Activated B cell treated with CpG ODN at 0.5 μM for 24 hours (primary cell): ENCODE data around the gene EIF2B4. TPM values are rescaled to one million over a fixed set of nuclear protein-coding genes. Genes with fewer than 3 reads are reported as not detected.

ENCODE experiments used
- ATAC-seq: fragments of 200-7000 bp; cut with Tn5 transposase; one replicate; pipeline ENCODE4 v1.10.0; 2021; ENCODE audit warnings: low read depth, mild to moderate bottlenecking, moderate library complexity
- CTCF ChIA-PET: fragments of 350-600 bp; sonication (Branson Sonifier 250); formaldehyde crosslinking; loops from one replicate; lab custom pipeline; 2021; ENCODE audit warnings: antibody characterized with exemption; lab: Charles Lee
- POLR2A ChIA-PET: fragments of 350-600 bp; sonication (Branson Sonifier 250); formaldehyde crosslinking; loops from one replicate; lab custom pipeline; 2021; ENCODE audit warnings: antibody characterized with exemption; lab: Charles Lee
- DNase-seq: peaks from one replicate; pipeline ENCODE4 v3.0.0; 2022
- H3K27ac Mint-ChIP-seq: one replicate; pipeline ENCODE4 v1.8.0; 2020; ENCODE audit warnings: mixed read lengths
- H3K27me3 Mint-ChIP-seq: one replicate; pipeline ENCODE4 v1.8.0; 2021; ENCODE audit warnings: mixed read lengths
- H3K36me3 Mint-ChIP-seq: one replicate; pipeline ENCODE4 v1.8.0; 2021; ENCODE audit warnings: low read depth, mixed read lengths
- H3K4me1 Mint-ChIP-seq: one replicate; pipeline ENCODE4 v1.8.0; 2021; ENCODE audit warnings: mixed read lengths
- H3K4me3 Mint-ChIP-seq: one replicate; pipeline ENCODE4 v1.8.0; 2020; ENCODE audit warnings: mild to moderate bottlenecking, mixed read lengths
- H3K9me3 Mint-ChIP-seq: one replicate; pipeline ENCODE4 v1.8.0; 2020; ENCODE audit warnings: mixed read lengths
- intact Hi-C: fragments of 100-400 bp; cut with micrococcal nuclease; formaldehyde crosslinking; loops from one replicate; pipeline ENCODE4 v1.15.1; 2024
- total RNA-seq: library from RNA; stranded (reverse); gene quantifications from 2 replicates; pipeline ENCODE4 v1.2.3, GENCODE V29; 2022
- TF ChIP-seq, protein P1 (sequence below): fragments of 200-600 bp; IDR thresholded peaks from one replicate; pipeline ENCODE4 v1.8.0; 2022; ENCODE audit warnings: antibody characterized with exemption, mild to moderate bottlenecking

Gene EIF2B4
- total RNA-seq, 1 donor from 2014 or later = 49.9 TPM

DNA sequence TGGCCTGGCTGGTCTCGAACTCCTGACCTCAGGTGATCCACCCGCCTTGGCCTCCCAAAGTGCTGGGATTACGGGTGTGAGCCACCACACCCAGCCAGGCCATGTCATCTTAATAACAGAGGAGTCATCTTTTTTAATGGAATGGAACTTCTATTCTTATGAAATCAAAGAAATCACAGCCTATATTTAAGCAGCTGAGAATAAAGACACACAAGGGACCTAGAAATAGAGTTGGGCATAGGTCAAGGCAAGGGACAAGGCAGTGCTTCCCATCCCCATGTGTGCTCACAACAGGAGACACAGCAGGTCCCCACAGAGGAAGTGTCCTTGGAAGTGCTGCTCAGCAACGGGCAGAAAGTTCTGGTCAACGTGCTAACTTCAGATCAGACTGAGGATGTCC is 3.4 kb upstream of the EIF2B4 start:
- Mint-ChIP-seq H3K4me3 (no peak overlapping the region), H3K9me3 (no peaks in the 10 kb centered on the region), H3K36me3 (peaks cover 83% of the 10 kb centered on the region), H3K27ac (no peak overlapping the region), H3K4me1 (peaks cover 30% of the 10 kb centered on the region), H3K27me3 (no peaks in the 10 kb centered on the region)
- TF ChIP-seq, protein P1, sequence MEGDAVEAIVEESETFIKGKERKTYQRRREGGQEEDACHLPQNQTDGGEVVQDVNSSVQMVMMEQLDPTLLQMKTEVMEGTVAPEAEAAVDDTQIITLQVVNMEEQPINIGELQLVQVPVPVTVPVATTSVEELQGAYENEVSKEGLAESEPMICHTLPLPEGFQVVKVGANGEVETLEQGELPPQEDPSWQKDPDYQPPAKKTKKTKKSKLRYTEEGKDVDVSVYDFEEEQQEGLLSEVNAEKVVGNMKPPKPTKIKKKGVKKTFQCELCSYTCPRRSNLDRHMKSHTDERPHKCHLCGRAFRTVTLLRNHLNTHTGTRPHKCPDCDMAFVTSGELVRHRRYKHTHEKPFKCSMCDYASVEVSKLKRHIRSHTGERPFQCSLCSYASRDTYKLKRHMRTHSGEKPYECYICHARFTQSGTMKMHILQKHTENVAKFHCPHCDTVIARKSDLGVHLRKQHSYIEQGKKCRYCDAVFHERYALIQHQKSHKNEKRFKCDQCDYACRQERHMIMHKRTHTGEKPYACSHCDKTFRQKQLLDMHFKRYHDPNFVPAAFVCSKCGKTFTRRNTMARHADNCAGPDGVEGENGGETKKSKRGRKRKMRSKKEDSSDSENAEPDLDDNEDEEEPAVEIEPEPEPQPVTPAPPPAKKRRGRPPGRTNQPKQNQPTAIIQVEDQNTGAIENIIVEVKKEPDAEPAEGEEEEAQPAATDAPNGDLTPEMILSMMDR = no peak
- DNase-seq (no peak), ATAC-seq (no peak)
- POLR2A ChIA-PET = no interaction called here
- intact Hi-C loops = loop anchor here (5.0 kb wide), 2 partner anchors 69 to 519 kb away; partner anchors contain the start of genes BABAM2, KRTCAP3 and RBKS
- CTCF ChIA-PET = no interaction called here

DNA sequence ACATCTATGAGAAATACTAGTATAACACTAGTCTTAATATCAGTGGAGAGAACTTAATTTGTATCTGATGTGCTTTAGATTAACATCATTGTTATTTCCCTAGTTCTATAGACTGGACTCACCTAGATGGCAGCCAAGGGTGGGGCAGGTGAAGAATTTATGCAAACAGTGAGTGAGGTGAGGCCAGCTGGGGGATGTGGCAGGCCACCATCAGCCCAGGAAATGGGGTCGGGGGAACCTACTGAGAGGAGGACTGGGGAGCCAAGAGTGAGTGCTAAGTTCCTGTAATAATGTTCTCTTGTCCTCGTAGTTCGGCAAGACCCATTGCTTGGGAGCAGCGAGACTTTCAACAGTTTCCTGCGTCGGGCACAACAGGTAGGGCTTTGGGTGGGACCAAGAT is 2.8 kb upstream of the EIF2B4 start:
- Mint-ChIP-seq H3K27me3 (no peaks in the 10 kb centered on the region), H3K4me1 (peaks cover 35% of the 10 kb centered on the region), H3K36me3 (peaks cover 84% of the 10 kb centered on the region), H3K4me3 (peak overlapping the region; percentile 32), H3K27ac (peak overlapping the region; percentile 98), H3K9me3 (no peaks in the 10 kb centered on the region)
- ChIA-PET POLR2A (interaction anchor here (4.4 to 5.1 kb wide), 4 partner anchors 8 to 256 kb away, joined by 18 to 96 read pairs (median 67); partner anchors contain the start of genes CCDC121, GPN1, GTF3C2 and PPM1G), CTCF (no interaction called here)
- ATAC-seq = no peak
- intact Hi-C loops = loop anchor here (5.0 kb wide), 2 partner anchors 69 to 519 kb away; partner anchors contain the start of genes BABAM2, KRTCAP3 and RBKS
- DNase-seq = no peak
- TF ChIP-seq, protein P1 = no peak

DNA sequence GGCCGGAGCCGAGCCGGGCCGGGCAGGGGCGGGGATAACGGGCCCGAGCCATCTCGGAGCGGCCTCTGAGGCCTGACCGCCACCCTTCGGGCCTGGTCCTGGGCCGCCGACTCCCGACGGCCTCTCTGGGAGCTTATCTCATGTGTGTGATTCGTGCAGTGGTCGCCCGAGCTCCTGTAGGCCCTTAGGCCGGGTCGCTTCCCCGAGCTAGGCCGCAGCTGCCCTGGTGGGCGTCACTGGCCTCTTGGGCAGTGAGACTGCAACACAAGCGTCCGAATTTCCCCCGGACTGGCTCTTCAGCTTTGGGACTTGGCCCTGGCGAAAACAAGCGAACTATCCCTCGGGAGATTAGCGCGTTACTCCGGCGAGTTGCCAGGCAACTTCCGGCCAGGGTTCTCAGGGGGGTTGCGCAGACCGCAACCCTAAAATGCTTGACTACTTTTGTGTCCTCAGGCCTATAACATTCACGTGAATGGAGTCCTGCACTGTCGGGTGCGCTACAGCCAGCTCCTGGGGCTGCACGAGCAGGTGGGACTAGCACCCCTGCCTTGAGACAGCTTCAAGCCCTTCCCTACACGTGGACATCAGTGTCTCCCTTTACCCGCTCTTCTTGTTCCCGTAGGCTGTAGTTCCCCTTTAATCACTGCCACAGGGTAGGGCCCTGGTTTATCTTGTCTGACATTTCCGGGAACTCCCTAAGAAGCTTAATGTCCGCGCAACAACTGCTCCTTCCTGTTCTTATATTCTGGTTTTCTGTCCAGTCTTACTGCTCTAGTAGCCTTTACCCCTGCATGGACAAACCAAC is 880 bp upstream of the EIF2B4 start:
- TF ChIP-seq, protein P1 = no peak
- ChIA-PET POLR2A (interaction anchor here (0.5 to 5.1 kb wide), 22 partner anchors 10 to 513 kb away, joined by 3 to 96 read pairs (median 4); partner anchors contain the start of genes ATRAID, CCDC121, GPN1 and GTF3C2), CTCF (interaction anchor here (1.2 to 1.5 kb wide), 4 partner anchors 9 to 313 kb away, joined by 3 to 6 read pairs (median 5); partner anchors contain the start of genes GTF3C2 and ZNF513)
- H3K36me3 Mint-ChIP-seq = peaks cover 81% of the 10 kb centered on the region
- H3K27ac Mint-ChIP-seq = peak overlapping the region; percentile 98
- peak overlapping the region; percentile 94 for H3K4me3 Mint-ChIP-seq
- DNase-seq = peak; percentile 73
- intact Hi-C loops = loop anchor here (1.0 to 5.0 kb wide), 15 partner anchors 9 to 521 kb away; partner anchors contain the start of genes ATRAID, BABAM2, CCDC121 and GPN1
- ATAC-seq = peak; percentile 41
- peaks cover 35% of the 10 kb centered on the region for H3K4me1 Mint-ChIP-seq
- no peaks in the 10 kb centered on the region for H3K9me3 Mint-ChIP-seq
- no peaks in the 10 kb centered on the region for H3K27me3 Mint-ChIP-seq

DNA sequence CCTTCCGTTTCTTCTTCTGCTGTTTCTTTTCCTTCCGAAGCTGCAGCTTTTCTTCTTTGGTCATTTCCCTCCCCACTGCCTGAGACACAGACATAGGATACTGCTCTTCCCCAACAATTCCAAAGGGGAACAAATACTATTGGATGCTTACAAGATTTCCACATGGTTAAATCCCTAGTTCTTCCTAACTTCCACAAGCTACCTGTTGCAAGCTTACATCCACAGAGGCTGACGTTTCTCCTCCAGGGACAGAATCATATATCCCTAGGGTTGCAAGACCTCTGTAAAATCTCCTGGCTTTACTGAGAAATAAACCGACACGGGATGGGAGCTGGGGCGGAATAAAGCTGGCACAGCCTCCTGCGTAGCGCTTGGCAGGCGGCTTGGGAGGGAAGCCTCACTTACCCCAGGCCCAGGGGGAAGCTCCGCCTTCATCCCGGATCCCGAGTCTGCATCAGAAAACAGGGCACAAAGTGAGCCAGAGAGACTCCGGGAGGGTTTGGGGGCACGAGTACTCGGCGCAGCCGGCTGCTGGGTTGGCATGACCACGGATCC is 590 bp downstream of the EIF2B4 start:
- ATAC-seq (no peak), DNase-seq (no peak)
- ChIA-PET CTCF (interaction anchor here (0.8 to 1.4 kb wide), 5 partner anchors 10 to 319 kb away, joined by 3 to 6 read pairs (median 4); partner anchors contain the start of gene GTF3C2), POLR2A (interaction anchor here (0.6 to 5.1 kb wide), 9 partner anchors 9 to 293 kb away, joined by 3 to 96 read pairs (median 18); partner anchors contain the start of genes CCDC121, GPN1, GTF3C2 and MPV17)
- no peaks in the 10 kb centered on the region for H3K27me3 Mint-ChIP-seq
- peak overlapping the region; percentile 94 for H3K4me3 Mint-ChIP-seq
- intact Hi-C loops = loop anchor here (1.0 to 5.0 kb wide), 15 partner anchors 11 to 523 kb away; partner anchors contain the start of genes ATRAID, BABAM2, CCDC121 and GPN1
- TF ChIP-seq, protein P1 = no peak
- peaks cover 74% of the 10 kb centered on the region for H3K36me3 Mint-ChIP-seq
- H3K27ac Mint-ChIP-seq = peak overlapping the region; percentile 96
- H3K4me1 Mint-ChIP-seq = peaks cover 35% of the 10 kb centered on the region
- no peaks in the 10 kb centered on the region for H3K9me3 Mint-ChIP-seq
